NCI-H2107 treated with DMSO at 0.1 percent for 48 hours (cell line): ENCODE results near the gene CNOT1.
"Not testable (repeated sequence)": the region's sequence is repeated elsewhere in the genome, so short reads cannot be mapped to it uniquely, and the experiment has no call there.

ENCODE experiments used
- DNase-seq: peaks from one replicate; lab custom pipeline; 2025; ENCODE audit not compliant: unreplicated experiment; lab: John Stamatoyannopoulos, UW

CNOT1 gene

DNA sequence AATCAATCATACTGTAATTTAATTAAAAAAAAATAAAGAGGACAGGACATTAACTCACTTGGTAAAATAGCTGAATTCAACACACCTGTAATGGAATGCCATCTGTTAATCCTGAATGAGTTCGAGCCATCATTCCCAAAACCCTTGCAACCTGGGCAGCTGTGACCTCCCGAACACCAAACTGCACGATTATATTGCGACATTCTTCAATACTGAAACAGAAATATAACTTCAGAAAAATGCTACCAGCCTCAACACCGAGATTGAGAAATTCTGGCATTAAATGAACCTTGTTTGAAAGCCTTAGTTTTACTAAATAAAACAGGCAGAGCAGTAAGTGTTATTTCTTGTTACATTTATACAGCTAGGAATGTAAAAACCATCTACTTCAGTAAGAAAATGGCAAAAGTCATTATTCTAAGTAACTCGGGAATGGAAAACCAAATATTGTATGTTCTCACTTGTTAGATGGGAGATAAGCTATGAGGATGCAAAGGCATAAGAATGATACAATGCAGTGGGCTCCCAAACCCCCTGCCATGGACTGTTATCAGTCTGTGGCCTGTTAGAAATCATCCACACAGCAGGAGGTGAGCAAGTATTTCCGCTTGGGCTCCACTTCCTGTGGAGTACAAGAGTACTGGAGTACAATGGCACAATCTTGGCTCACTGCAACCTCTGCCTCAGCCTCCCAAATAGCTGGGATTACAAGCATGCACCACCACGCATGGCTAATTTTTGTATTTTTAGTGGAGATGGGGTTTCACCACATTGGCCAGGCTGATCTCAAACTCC lies 46.5 kb downstream of the CNOT1 start:
- no peak for DNase-seq

GRCh38 chr16:58582133-58582532 lies 47.5 kb downstream of the CNOT1 start:
- DNase-seq = no peak

DNA sequence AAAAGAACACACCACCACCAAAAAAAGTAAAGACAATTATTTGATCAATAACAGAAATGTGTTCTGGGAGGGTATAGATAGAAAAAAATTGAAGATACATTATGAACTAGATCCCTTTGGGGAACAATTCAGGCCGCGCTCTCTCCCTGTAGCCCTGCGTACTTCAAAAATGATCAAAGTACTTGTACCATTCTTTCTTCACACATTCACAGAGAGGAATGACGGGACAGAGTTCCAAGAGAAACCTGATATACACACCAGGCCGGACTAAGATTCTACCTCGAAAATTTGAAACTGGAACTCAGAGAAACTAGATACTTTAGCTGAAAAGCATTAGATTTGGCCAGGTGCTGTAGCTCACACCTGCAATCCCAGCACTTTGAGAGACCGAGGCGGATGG lies 50.0 kb downstream of the CNOT1 start:
- no peak for DNase-seq

DNA sequence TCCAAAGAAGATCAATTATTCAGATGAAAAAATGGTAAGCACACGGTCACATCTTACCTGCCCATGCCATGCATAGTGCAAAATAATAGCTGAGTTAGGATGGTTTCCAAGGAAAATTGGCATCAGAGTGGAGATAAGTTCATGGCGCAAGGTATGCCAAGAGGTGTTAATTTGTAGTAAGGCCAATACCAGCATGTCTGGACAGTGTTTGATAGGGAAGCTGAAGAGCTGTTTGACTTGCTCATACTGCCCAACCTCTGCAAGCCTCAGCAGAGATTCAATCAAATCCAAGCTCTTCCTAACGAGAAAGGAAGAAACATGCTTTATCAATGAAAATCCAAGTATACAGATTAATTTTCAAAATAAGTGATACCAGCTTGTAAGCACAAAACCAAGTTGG lies 51.0 kb downstream of the CNOT1 start:
- no peak for DNase-seq

DNA sequence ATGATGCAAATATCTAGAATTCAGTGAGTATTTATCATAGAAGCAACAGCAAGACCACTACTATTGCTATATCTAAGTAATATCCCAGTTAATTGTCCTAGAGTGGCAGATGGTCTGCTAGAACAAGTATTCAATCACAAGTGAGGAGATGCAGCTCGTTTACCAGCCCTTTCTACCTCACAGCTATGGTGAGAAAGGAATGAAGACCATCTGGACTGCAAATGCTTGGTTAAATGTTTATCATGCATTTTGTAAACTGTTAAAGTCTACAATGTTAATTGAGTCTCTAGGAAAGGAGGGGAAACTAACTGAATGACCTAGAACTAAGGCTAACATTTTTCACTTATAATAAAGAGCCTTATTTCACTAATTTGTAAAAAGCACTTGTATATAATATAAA lies 52.5 kb downstream of the CNOT1 start:
- DNase-seq = no peak

- DNase-seq = no peak
These were observed 54.7 kb downstream of the CNOT1 start for GRCh38 chr16:58574895-58575294.

- not testable (repeated sequence) for DNase-seq
These were observed 63.9 kb downstream of the CNOT1 start for GRCh38 chr16:58565697-58566096.

- no peak for DNase-seq
These were observed 65.9 kb downstream of the CNOT1 start for GRCh38 chr16:58563775-58564174.

DNA sequence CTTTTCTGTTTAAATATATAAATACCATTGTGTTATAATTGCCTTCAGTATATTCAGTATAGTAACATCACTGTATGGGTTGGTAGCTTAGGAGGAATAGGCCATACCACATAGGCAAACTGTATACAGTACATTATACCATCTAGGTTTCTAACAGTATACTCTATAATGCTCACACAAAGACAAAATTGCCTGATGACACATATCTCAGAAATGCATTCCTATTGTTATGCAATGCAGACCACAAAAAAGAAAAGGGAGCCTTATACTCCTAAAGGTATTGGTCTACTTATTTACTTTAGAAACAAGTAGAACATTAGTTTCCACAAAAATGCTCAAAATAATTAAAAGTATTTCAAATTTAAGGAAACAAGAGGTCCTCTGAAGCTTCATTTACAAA lies 66.4 kb downstream of the CNOT1 start:
- DNase-seq = no peak

- DNase-seq = no peak
These were observed 72.9 kb downstream of the CNOT1 start for GRCh38 chr16:58556678-58557077.

DNA sequence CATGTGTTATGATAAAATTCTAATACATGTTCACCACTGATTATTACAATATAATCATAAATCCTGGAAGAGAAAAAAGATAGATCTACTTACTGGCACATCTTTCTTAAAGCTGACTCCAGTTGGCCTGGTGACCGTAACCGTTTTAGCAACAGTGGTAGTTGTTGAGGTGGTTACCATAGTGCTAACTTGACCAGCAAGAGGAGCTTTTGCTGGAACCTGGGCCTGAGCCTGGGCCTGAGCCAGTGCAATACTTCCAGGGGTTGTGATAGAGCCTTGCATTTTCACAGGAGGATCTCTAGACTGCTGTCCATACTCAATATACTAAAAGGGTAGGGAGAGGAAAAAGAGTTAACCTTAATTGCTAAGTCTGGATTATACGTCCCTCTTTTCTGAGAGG lies 78.1 kb downstream of the CNOT1 start:
- no peak for DNase-seq

DNA sequence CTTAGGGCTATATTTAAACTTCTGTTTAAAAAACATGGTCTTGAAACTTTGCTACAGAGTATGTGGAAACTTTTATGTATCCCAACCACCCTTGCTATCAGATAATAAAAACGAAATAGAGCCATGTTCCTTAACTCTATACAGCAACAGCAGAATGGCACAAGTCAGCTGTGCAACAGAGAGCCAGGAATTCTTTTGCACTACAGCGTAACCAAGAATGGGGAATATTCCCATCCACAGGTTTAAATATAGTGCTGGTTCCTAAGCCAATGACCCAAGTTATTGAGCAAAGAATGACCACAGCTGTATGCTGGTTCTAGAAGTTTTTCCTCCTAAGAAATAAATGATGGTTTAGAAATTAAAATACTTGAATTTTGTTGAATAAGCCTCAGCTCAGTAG lies 81.2 kb downstream of the CNOT1 start:
- DNase-seq = no peak

DNA sequence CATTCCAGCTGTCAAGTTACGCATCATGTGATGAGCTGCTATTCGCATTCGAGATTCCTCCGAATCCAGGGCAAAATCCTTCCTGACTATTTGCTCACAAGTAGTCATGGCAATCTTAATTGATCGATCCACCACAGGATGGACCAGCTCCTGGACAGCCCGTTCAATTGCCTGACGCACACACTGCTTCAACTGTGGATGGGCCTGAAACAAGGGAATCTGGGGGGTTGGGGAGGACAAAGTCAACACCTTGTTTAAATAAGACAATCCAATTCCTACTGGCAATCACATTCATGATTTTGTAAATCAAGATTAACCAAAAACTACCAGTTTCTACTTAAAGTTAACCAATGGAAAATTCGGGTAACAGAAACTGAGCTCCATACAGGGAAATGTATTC lies 85.9 kb downstream of the CNOT1 start:
- DNase-seq = no peak

DNA sequence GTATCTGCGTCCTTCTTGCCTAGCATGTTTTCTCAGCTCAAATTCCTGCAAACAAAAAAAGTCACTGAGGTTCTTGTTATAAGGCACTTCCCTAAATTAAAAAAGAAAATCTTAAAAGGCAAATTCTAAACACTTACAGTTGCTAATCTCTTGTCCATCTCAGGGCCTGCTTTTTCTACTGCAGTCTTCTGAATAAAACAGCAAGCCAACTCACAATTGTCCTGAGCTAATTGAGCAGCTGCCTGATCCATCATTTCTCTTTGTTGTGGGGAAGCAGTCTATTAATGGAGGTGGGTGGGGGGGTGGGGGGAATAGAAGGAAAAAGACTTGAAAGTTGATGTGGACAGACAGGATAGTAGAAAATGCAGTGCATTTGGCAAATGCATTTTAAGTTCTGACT lies 87.3 kb downstream of the CNOT1 start:
- DNase-seq = no peak

GRCh38 chr16:58541711-58542110 lies 87.9 kb downstream of the CNOT1 start:
- DNase-seq = no peak

DNA sequence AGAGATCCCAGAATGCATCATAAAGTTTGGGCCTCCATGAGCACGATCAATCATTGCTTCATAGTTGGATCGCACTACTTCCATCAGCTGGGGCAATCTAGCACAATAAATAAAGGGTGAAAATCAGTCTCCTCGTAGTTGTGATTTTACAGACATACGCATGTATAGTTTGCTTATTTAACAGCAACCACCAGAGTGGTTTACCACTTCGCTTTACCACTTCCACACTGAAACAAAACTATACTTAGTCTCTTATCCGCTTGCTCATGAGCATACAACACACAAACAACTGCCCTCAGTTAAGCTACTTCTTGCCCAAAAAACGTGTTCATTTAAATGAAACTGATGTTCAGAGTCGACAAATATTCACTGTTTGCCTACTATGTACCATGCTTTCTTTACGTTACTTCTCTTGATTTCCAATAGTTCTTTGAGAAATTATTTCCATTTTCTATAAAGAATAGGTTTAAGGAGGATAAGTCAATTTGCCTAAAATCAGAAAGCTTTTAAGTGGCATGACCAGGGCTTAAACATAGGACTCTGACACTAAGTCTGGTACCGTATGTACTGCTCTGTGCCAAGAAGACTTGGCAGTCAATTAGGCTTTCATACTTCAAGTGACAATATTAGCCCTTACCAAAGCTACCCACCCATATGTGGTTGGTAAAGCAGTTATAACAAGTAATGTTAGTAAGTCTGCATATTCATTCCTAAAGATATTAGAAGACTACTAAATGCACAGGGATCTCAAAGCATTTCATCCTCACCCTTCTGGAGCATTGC lies 92.3 kb downstream of the CNOT1 start:
- DNase-seq = no peak

DNA sequence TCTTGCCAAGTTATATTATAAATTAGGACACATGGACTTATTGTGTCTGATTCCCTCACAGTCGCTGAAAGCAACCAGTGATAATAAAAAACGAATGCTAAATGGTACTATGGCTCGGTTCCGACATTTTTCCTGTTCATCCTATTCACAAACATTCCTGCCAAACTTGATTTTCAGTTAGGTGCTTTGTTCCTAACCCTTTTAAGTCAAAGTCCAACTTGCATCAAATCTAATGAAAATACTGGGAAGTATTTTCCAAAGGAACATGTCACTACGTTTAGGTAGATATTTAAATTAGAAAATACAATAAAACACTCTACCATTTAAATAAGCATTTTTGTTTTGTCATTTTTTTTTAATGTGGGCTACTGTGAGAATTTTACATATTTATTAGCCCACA lies 93.3 kb downstream of the CNOT1 start:
- DNase-seq = no peak

DNA sequence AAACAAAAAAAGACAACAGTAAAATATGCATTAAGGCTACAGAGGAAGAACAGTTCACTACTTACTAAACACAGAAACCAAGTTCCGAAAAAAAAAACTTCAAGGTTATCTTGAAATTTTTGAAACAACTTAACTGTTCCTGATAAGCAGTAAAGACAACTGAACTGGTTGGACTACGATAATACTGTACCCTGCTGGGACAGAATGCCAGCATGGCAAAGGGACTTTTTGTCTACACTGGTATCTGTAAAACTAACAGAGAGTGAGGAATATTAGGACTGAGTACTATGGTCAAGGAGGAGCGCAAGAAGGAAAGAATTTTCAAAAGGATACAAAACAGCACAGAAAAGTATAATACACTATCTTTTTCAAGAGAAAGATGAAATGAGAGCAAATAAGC lies 94.5 kb downstream of the CNOT1 start:
- no peak for DNase-seq

DNA sequence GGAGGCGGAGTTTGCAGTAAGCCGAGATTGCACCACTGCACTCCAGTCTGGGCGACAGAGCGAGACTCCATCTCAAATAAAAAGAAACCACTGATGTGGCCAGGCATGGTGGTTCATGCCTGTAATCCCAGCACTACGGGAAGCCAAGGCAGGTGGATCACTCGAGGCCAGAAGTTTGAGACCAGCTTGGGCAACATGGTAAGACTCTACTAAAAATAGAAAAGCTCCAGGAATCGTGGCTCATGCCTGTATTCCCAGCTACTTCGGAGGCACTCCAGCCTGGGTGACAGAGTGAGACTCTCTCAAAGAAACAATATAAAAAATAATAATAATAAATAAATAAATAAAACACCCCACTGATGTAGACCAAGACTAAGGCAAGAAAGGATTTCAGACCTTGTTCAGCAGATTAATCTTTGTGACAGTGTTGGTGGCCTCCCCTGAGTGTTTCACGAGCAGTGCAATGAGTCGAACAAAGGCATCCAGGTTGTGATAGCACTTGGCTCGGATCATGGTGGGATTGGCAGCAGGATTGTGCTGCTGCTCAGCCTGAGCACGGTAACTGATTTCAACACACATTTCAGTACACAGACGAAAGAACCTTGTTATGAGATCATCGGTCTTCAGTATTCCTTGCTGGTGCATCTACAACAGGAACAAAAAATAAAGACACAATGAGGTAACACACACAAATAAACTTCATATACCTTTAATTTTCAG lies 95.7 kb downstream of the CNOT1 start:
- DNase-seq = no peak

GRCh38 chr16:58532414-58532813 lies 97.2 kb downstream of the CNOT1 start:
- no peak for DNase-seq

- no peak for DNase-seq
These were observed 99.4 kb downstream of the CNOT1 start for GRCh38 chr16:58530179-58530578.

GRCh38 chr16:58519707-58520106 lies 109.9 kb downstream of the CNOT1 start:
- no peak for DNase-seq
